HepG2 (cell line): ENCODE data around the gene VCP. TPM values are rescaled to one million over a fixed set of nuclear protein-coding genes. Genes with fewer than 3 reads are reported as not detected.

ENCODE experiments used
- ATAC-seq: fragments of 200-7000 bp; cut with Tn5 transposase; 3 replicates; pipeline ENCODE4 v1.9.1; 2020; ENCODE audit warnings: mild to moderate bottlenecking, moderate library complexity
- BruUV-seq: library from RNA; stranded (reverse); fragments of 400-500 nt; replicated peaks from 2 replicates; lab custom pipeline; 2021; lab: Mats Ljungman, UMichigan
- CTCF ChIA-PET: fragments of 300-600 bp; formaldehyde crosslinking; extraction: SDS; loops from one replicate; lab custom pipeline; 2021; ENCODE audit warnings: low total read pairs, inconsistent platforms, low intra/inter-chr PET ratio; lab: Yijun Ruan, JAX
- POLR2A ChIA-PET: fragments of 350-600 bp; sonication (Branson Sonifier 250); formaldehyde crosslinking; loops from one replicate; lab custom pipeline; 2020; ENCODE audit warnings: antibody characterized with exemption, inconsistent platforms; lab: Yijun Ruan, JAX
- DNase-seq: peaks from one replicate; pipeline ENCODE4 v3.0.0-alpha.2; 2015; ENCODE audit warnings: low spot score
- FAIRE-seq: peaks from 3 replicates; lab custom pipeline; 2011; peaks lifted over from hg19 to GRCh38; lab: Jason Lieb, UNC
- H2AFZ ChIP-seq: one replicate; pipeline ENCODE4 v1.6.1; 2011; ENCODE audit warnings: low read length, inconsistent platforms
- H3K27ac ChIP-seq: fragments of 300-600 bp; 3 replicates; pipeline ENCODE4 v1.8.0; 2011; ENCODE audit warnings: mixed run types, mild to moderate bottlenecking, mixed read lengths, low read length, inconsistent platforms; ENCODE audit not compliant: insufficient read depth; ENCODE audit errors: extremely low read length
- H3K27me3 ChIP-seq, 2 experiments: fragments of 200-600 bp in 1 of 2; 2 replicates in 1 of 2; 3 replicates in 1 of 2; pipeline versions ENCODE4 v1.6.0 to v1.8.0; 2011; ENCODE audit warnings: low read length in 2 of 2, mild to moderate bottlenecking in 2 of 2, moderate library complexity in 2 of 2, inconsistent platforms in 1 of 2; ENCODE audit not compliant: insufficient read depth in 2 of 2, control insufficient read depth in 1 of 2
- H3K36me3 ChIP-seq, 2 experiments: fragments of 200-600 bp in 1 of 2; replicated peaks in 1 of 2; 2 replicates in 1 of 2; 3 replicates in 1 of 2; pipeline versions ENCODE4 v1.5.1 to v1.8.0; 2011; ENCODE audit warnings: low read length in 2 of 2, inconsistent platforms in 1 of 2; ENCODE audit not compliant: insufficient read depth in 2 of 2, control insufficient read depth in 1 of 2
- H3K4me1 ChIP-seq: 2 replicates; pipeline ENCODE4 v1.5.1; 2012; ENCODE audit warnings: low read length, inconsistent platforms; ENCODE audit not compliant: insufficient read depth
- H3K4me2 ChIP-seq: 2 replicates; pipeline ENCODE4 v1.6.0; 2011; ENCODE audit warnings: low read depth, low read length, inconsistent platforms
- H3K4me3 ChIP-seq, 3 experiments: fragments of 200-600 bp in 1 of 3; sonication (generic), shearing (Covaris generic) in 1 of 3; replicated peaks in 1 of 3; 2 replicates each; pipeline ENCODE4 v1.5.1; 2011 to 2016; ENCODE audit warnings: low read length in 3 of 3, inconsistent platforms in 2 of 3, low read depth in 2 of 3, mild to moderate bottlenecking in 2 of 3, control low read depth in 1 of 3, mixed read lengths in 1 of 3; ENCODE audit not compliant: insufficient read depth in 1 of 3
- H3K79me2 ChIP-seq: one replicate; pipeline ENCODE4 v1.6.1; 2011; ENCODE audit warnings: low read length, inconsistent platforms; ENCODE audit not compliant: insufficient read depth
- H3K9ac ChIP-seq: 2 replicates; pipeline ENCODE4 v1.6.0; 2011; ENCODE audit warnings: mild to moderate bottlenecking, low read depth, low read length, inconsistent platforms; ENCODE audit not compliant: insufficient read depth
- H3K9me3 ChIP-seq: 2 replicates; pipeline ENCODE4 v1.5.1; 2012; ENCODE audit warnings: mild to moderate bottlenecking, low read length
- H4K20me1 ChIP-seq: 2 replicates; pipeline ENCODE4 v1.6.0; 2011; ENCODE audit warnings: inconsistent platforms, mild to moderate bottlenecking, low read length, moderate library complexity; ENCODE audit not compliant: insufficient read depth
- CEBPG ChIP-seq: IDR thresholded peaks from 2 replicates; pipeline ENCODE4 v1.6.1; 2016
- PLSCR1 ChIP-seq: sonication (generic); formaldehyde crosslinking; IDR thresholded peaks from 2 replicates; pipeline ENCODE4 v1.5.0; 2020; ENCODE audit warnings: missing genetic modification reagents, mild to moderate bottlenecking, borderline replicate concordance
- ZBTB14 ChIP-seq: sonication (generic); formaldehyde crosslinking; IDR thresholded peaks from 2 replicates; pipeline ENCODE4 v1.4.0; 2020; ENCODE audit warnings: missing genetic modification reagents
- ZFP90 ChIP-seq: sonication (generic); formaldehyde crosslinking; IDR thresholded peaks from 2 replicates; pipeline ENCODE4 v1.8.0; 2022; ENCODE audit warnings: missing genetic modification reagents, mild to moderate bottlenecking, inconsistent platforms, borderline replicate concordance
- ZNF441 ChIP-seq: sonication (generic); formaldehyde crosslinking; IDR thresholded peaks from 2 replicates; pipeline ENCODE4 v1.7.0; 2021; ENCODE audit warnings: missing genetic modification reagents, borderline replicate concordance
- WGBS: methylation state at CpG from one replicate; pipeline ENCODE4 v1.1.6; 2017; ENCODE audit warnings: low lambda C conversion rate; 5-methylcytosine and 5-hydroxymethylcytosine counted together
- in situ Hi-C: cut with HindIII; loops from 2 replicates; pipeline ENCODE4 v1.10.0; 2017; ENCODE audit warnings: low pct_unique_long_range_greater_than_20kb; ENCODE audit not compliant: extremely low pct_ligation_motif_present
- intact Hi-C: fragments of 100-400 bp; cut with micrococcal nuclease; formaldehyde crosslinking; loops from one replicate; pipeline ENCODE4 v1.10.0; 2022; ENCODE audit not compliant: unreplicated experiment
- polyA plus RNA-seq, 8 experiments: library from polyadenylated mRNA; depleted of rRNA in 3 of 8; stranded (reverse) in 7 of 8; unstranded in 1 of 8; fragments of >200 nt; fragmentation: Illumina TruSeq in 4 of 8; extraction: Trizol in 4 of 8; gene quantifications; 2 replicates each; pipeline versions ENCODE4 v1.2.1 to v1.2.3, GENCODE V29; 2011 to 2016; ENCODE audit warnings: low read depth in 4 of 8, missing spikeins in 1 of 8, mixed read lengths in 1 of 8; ENCODE audit not compliant: insufficient read depth in 1 of 8
- total RNA-seq, 5 experiments: library from RNA; depleted of rRNA; stranded (reverse); fragments of >200 nt; fragmentation: Illumina TruSeq; extraction: Trizol; gene quantifications; 2 replicates each; pipeline ENCODE4 v1.2.3, GENCODE V29; 2016; ENCODE audit warnings: low read depth in 1 of 5

Gene VCP
- total and polyA plus RNA-seq, 2 of the 13 experiments (the other 11 are each of a cell fraction or from before 2014, with no cell fraction given) = 143 to 391 TPM

- no TSS peak for BruUV-seq
- no peak for FAIRE-seq
- Histone ChIP-seq H3K9ac (no peak overlapping the region), H3K4me3 (no peak overlapping the region), H3K9me3 (no peaks in the 10 kb centered on the region), H3K4me2 (no peak overlapping the region), H3K27ac (no peak overlapping the region), H2AFZ (no peak overlapping the region), H3K36me3 (peaks cover 2 to 13% of the 10 kb centered on the region in 2 experiments; a peak in 3 of 5 replicates), H3K79me2 (no peaks in the 10 kb centered on the region), H3K4me1 (0 out of 2 replicates have a peak, but pooled peaks cover 4% of the 10 kb centered on the region), H3K27me3 (no peaks in the 10 kb centered on the region), H4K20me1 (no peaks in the 10 kb centered on the region)
- WGBS = 92% methylated on average over 2 of the region's 2 CpGs
- CTCF ChIA-PET = no interaction called here
- POLR2A ChIA-PET = no interaction called here
- intact Hi-C loops = no loop called here
- ATAC-seq = no peak
- DNase-seq = no peak
- in situ Hi-C loops = no loop called here
- TF ChIP-seq PLSCR1 (CRISPR knock-in tag) (no peak), ZFP90 (CRISPR knock-in tag) (no peak), CEBPG (CRISPR knock-in tag) (no peak), ZBTB14 (CRISPR knock-in tag) (no peak), ZNF441 (CRISPR knock-in tag) (no peak)
Observed at GRCh38 chr9:35085078-35085477, 12.7 kb upstream of the VCP start.
